RWPE2 (cell line): ENCODE measurements around the gene MAPK8IP3.

Experiments used
- ATAC-seq: fragments of 200-7000 bp; cut with Tn5 transposase; 3 replicates; pipeline ENCODE4 v1.9.1; 2021; ENCODE audit warnings: low read depth
- DNase-seq: peaks from one replicate; pipeline ENCODE4 v3.0.0-alpha.2; 2020; ENCODE audit warnings: low spot score
- H3K27ac ChIP-seq: fragments of 450-650 bp; 2 replicates; pipeline ENCODE4 v1.5.1; 2017; ENCODE audit warnings: mild to moderate bottlenecking; ENCODE audit not compliant: poor library complexity, severe bottlenecking
- H3K27me3 ChIP-seq: fragments of 250-450 bp; sonication (Bioruptor Pico); 2 replicates; pipeline ENCODE4 v1.5.1; 2021; ENCODE audit warnings: mild to moderate bottlenecking, moderate library complexity; ENCODE audit not compliant: insufficient read depth, poor library complexity, severe bottlenecking
- H3K36me3 ChIP-seq: fragments of 250-450 bp; sonication (Bioruptor Pico); 2 replicates; pipeline ENCODE4 v1.5.1; 2020; ENCODE audit warnings: low read depth, mild to moderate bottlenecking, moderate library complexity
- H3K4me1 ChIP-seq: fragments of 250-450 bp; sonication (Bioruptor Pico); 2 replicates; pipeline ENCODE4 v1.5.1; 2021; ENCODE audit warnings: mild to moderate bottlenecking, moderate library complexity; ENCODE audit not compliant: insufficient read depth, poor library complexity, severe bottlenecking
- H3K4me3 ChIP-seq: fragments of 250-450 bp; sonication (Bioruptor Pico); 2 replicates; pipeline ENCODE4 v1.5.1; 2021; ENCODE audit warnings: mild to moderate bottlenecking, moderate library complexity; ENCODE audit not compliant: severe bottlenecking
- H3K9me3 ChIP-seq: fragments of 250-450 bp; sonication (Bioruptor Pico); 2 replicates; pipeline ENCODE4 v1.5.1; 2021; ENCODE audit warnings: mild to moderate bottlenecking, moderate library complexity; ENCODE audit not compliant: severe bottlenecking
- CTCF ChIP-seq: fragments of 450-650 bp; IDR thresholded peaks from one replicate; pipeline ENCODE4 v1.5.1; 2017; ENCODE audit warnings: mild to moderate bottlenecking, moderate library complexity; ENCODE audit not compliant: poor library complexity, severe bottlenecking

MAPK8IP3 gene

GRCh38 chr16:1673424-1674151 lies 32.4 kb upstream of the MAPK8IP3 start:
- H3K36me3 ChIP-seq, result peaks cover 65% of the 10 kb centered on the region
- no peak for DNase-seq

GRCh38 chr16:1674306-1674705 lies 31.7 kb upstream of the MAPK8IP3 start:
- H3K9me3 ChIP-seq, result no peaks in the 10 kb centered on the region
- no peak for TF ChIP-seq CTCF
- peak overlapping the region; percentile 32 for H3K27ac ChIP-seq
- DNase-seq (no peak), ATAC-seq (no peak)
- no peaks in the 10 kb centered on the region for H3K27me3 ChIP-seq
- peaks cover 17% of the 10 kb centered on the region for H3K4me1 ChIP-seq
- no peak overlapping the region for H3K4me3 ChIP-seq
- H3K36me3 ChIP-seq, result peaks cover 64% of the 10 kb centered on the region

More at GRCh38 chr16:1673424-1674151, 32.4 kb upstream of the MAPK8IP3 start:
- TF ChIP-seq CTCF, result no peak
- no peaks in the 10 kb centered on the region for H3K27me3 ChIP-seq
- no peaks in the 10 kb centered on the region for H3K9me3 ChIP-seq
- no peak for ATAC-seq
- no peak overlapping the region for H3K4me3 ChIP-seq
- peaks cover 13% of the 10 kb centered on the region for H3K4me1 ChIP-seq
- no peak overlapping the region for H3K27ac ChIP-seq

GRCh38 chr16:1674751-1675664 lies 31.0 kb upstream of the MAPK8IP3 start:
- peak overlapping the region; percentile 32 for H3K27ac ChIP-seq

GRCh38 chr16:1676661-1677060 lies 29.3 kb upstream of the MAPK8IP3 start:
- DNase-seq, result no peak
- no peak for ATAC-seq

More at GRCh38 chr16:1674751-1675664, 31.0 kb upstream of the MAPK8IP3 start:
- no peak for TF ChIP-seq CTCF
- peak; percentile 41; the same call in 1 of the 3 replicates for ATAC-seq
- Histone ChIP-seq H3K4me1 (peaks cover 19% of the 10 kb centered on the region), H3K4me3 (no peak overlapping the region), H3K27me3 (no peaks in the 10 kb centered on the region), H3K36me3 (peaks cover 64% of the 10 kb centered on the region), H3K9me3 (no peaks in the 10 kb centered on the region)
- DNase-seq, result peak; percentile 67

More at GRCh38 chr16:1676661-1677060, 29.3 kb upstream of the MAPK8IP3 start:
- H3K4me1 ChIP-seq, result peaks cover 25% of the 10 kb centered on the region
- H3K27ac ChIP-seq, result no peak overlapping the region
- H3K27me3 ChIP-seq, result no peaks in the 10 kb centered on the region
- no peaks in the 10 kb centered on the region for H3K9me3 ChIP-seq
- H3K4me3 ChIP-seq, result no peak overlapping the region
- H3K36me3 ChIP-seq, result peaks cover 68% of the 10 kb centered on the region
- no peak for TF ChIP-seq CTCF
